ENCODE data around the gene MBD3. TPM values are rescaled to one million over a fixed set of nuclear protein-coding genes. Genes with fewer than 3 reads are reported as not detected.
A peak's percentile ranks its signal among the peaks of the same experiment; 100 is the strongest.

Gene MBD3
- total RNA-seq, 1 experiment from 2014 or later: 128 TPM

GRCh38 chr19:1601613-1602064, 9.0 kb upstream of the MBD3 start:
- no peaks in the 10 kb centered on the region for H3K9me3 ChIP-seq (ENCODE audit: control insufficient read depth, low read depth, low read length)
- H3K27ac Mint-ChIP-seq: peak overlapping the region in 2 of 3 experiments; percentile 49 to 87; a peak in 3 of 7 replicates
- WGBS (ENCODE audit: extremely low coverage, insufficient read length, low lambda C conversion rate): no CpG with 5 or more reads among the region's 14 CpGs
- no peak overlapping the region for H2BK12ac ChIP-seq (ENCODE audit: insufficient read length, low read depth, low read length)
- H3K4me1 Mint-ChIP-seq: peaks cover 11 to 15% of the 10 kb centered on the region in 2 experiments
- no peak overlapping the region for H3T11ph ChIP-seq (ENCODE audit: low read length)
- H3K9ac ChIP-seq (ENCODE audit: extremely low read depth, insufficient read length, low read length): no peak overlapping the region
- H3K4me2 ChIP-seq (ENCODE audit: insufficient read depth, insufficient read length, low read length): no peak overlapping the region
- no peak overlapping the region for H4K8ac ChIP-seq (replicated peaks; ENCODE audit: insufficient read length, low read depth, low read length)
- H2BK120ac ChIP-seq (ENCODE audit: low read depth, low read length, poor library complexity, severe bottlenecking): no peak overlapping the region
- H3K23me2 ChIP-seq (ENCODE audit: insufficient read length, low read depth, low read length, poor library complexity, severe bottlenecking): peaks cover 9% of the 10 kb centered on the region
- H3K23ac ChIP-seq (ENCODE audit: insufficient read length, low read depth, low read length): no peak overlapping the region
- H3K27me3 ChIP-seq (ENCODE audit: insufficient read depth, low read length): no peaks in the 10 kb centered on the region
- H3K36me3 Mint-ChIP-seq (ENCODE audit: insufficient read depth in 1 of 3, low read depth in 3 of 3): peaks cover 15 to 34% (median 32%) of the 10 kb centered on the region in 3 experiments
- H3K9me3 Mint-ChIP-seq: no peaks in the 10 kb centered on the region
- H3K79me2 ChIP-seq (ENCODE audit: insufficient read depth, low read length): peaks cover 18% of the 10 kb centered on the region; the same call in 1 of the 2 replicates
- H3K4me3 Mint-ChIP-seq: no peak overlapping the region; a peak in 1 of 5 replicates
- no peak overlapping the region for H2BK5ac ChIP-seq (ENCODE audit: insufficient read length, low read length)
- H2BK15ac ChIP-seq (ENCODE audit: low read depth, low read length): no peak overlapping the region
- H3K56ac ChIP-seq (ENCODE audit: insufficient read length, low read depth, low read length): no peak overlapping the region
- no peaks in the 10 kb centered on the region for H4K20me1 ChIP-seq (ENCODE audit: control insufficient read depth, insufficient read depth, insufficient read length)
- no peak overlapping the region for H3K4ac ChIP-seq (ENCODE audit: low read depth, low read length)
- H3K4me1 ChIP-seq (ENCODE audit: insufficient read depth, low read length): no peaks in the 10 kb centered on the region
- no peaks in the 10 kb centered on the region; the same call in 1 of the 2 replicates for H3K27me3 Mint-ChIP-seq (ENCODE audit: low read depth)
- TF ChIP-seq CTCF (conservative IDR thresholded peaks at IDR 0.05): peak; percentile 53
- no peak overlapping the region for H2AK5ac ChIP-seq (ENCODE audit: insufficient read length, low read length)
- DNase-seq: no peak
- H3K18ac ChIP-seq (ENCODE audit: insufficient read length, low read depth, low read length): no peak overlapping the region
- no peak overlapping the region for H4K5ac ChIP-seq (ENCODE audit: insufficient read length, low read depth, low read length)
- H2AFZ ChIP-seq (ENCODE audit: low read length): no peak overlapping the region
- H3K27ac ChIP-seq (ENCODE audit: insufficient read length, low read depth, low read length): no peak overlapping the region
- no peak overlapping the region for H3K14ac ChIP-seq (ENCODE audit: insufficient read depth, low read length)
- H4K91ac ChIP-seq (ENCODE audit: insufficient read length, low read depth, low read length): no peak overlapping the region
- peaks cover 4% of the 10 kb centered on the region for H3K79me1 ChIP-seq (ENCODE audit: insufficient read depth, low read depth, low read length, poor library complexity, severe bottlenecking)
- no peak overlapping the region for H2BK20ac ChIP-seq (ENCODE audit: low read depth, low read length, poor library complexity, severe bottlenecking)

All from H9 (cell line).